HCT116 (cell line): ENCODE results near the gene ERN1. TPM values are rescaled to one million over a fixed set of nuclear protein-coding genes. Genes with fewer than 3 reads are reported as not detected.

Source experiments
- ATAC-seq: fragments of 200-7000 bp; cut with Tn5 transposase; 2 replicates; pipeline ENCODE4 v1.9.1; 2020; ENCODE audit warnings: mild to moderate bottlenecking, moderate library complexity
- BruUV-seq: library from RNA; stranded (reverse); fragments of 400-500 nt; replicated peaks from 2 replicates; lab custom pipeline; 2021; lab: Mats Ljungman, UMichigan
- CTCF ChIA-PET: fragments of 300-600 bp; sonication (Branson Sonifier 250); formaldehyde crosslinking; loops from one replicate; lab custom pipeline; 2021; ENCODE audit warnings: antibody characterized with exemption; lab: Charles Lee
- POLR2A ChIA-PET: fragments of 300-600, 350-600 bp; sonication (Branson Sonifier 250); formaldehyde crosslinking; loops from one replicate; lab custom pipeline; 2021; ENCODE audit warnings: antibody characterized with exemption; lab: Charles Lee
- RAD21 ChIA-PET, 2 experiments: fragments of 300-600 bp; sonication (Branson Sonifier 250); formaldehyde crosslinking; loops; one replicate each; lab custom pipeline; 2023; ENCODE audit warnings: low total read pairs in 2 of 2; ENCODE audit not compliant: uncharacterized antibody in 2 of 2, unreplicated experiment in 2 of 2, low non-redundant PET in 1 of 2; lab: Charles Lee
- DNase-seq: peaks from one replicate; pipeline ENCODE4 v3.0.0-alpha.2; 2010; ENCODE audit warnings: low read depth, low spot score
- H2AFZ ChIP-seq: fragments of 200-600 bp; shearing (Covaris generic), sonication (generic); 2 replicates; pipeline ENCODE4 v1.6.1; 2017; ENCODE audit warnings: low read depth, mixed run types, mixed read lengths, antibody characterized with exemption, low read length; ENCODE audit not compliant: poor library complexity, severe bottlenecking
- H3K27ac ChIP-seq: 2 replicates; pipeline ENCODE4 v1.5.1; 2012; ENCODE audit warnings: low read depth, low read length
- H3K27me3 ChIP-seq: fragments of 200-600 bp; sonication (generic); 2 replicates; pipeline ENCODE4 v1.6.1; 2016; ENCODE audit warnings: mixed run types, low read length, mixed read lengths; ENCODE audit not compliant: insufficient read depth
- H3K36me3 ChIP-seq, 2 experiments: fragments of 200-500 bp in 1 of 2; fragments of 200-600 bp in 1 of 2; sonication (Bioruptor generic) in 1 of 2; sonication (generic) in 1 of 2; 2 replicates each; pipeline versions ENCODE4 v1.5.1 to v1.6.1; 2014 to 2016; ENCODE audit warnings: low read length in 2 of 2, inconsistent platforms in 1 of 2, mixed read lengths in 1 of 2, mixed run types in 1 of 2; ENCODE audit not compliant: insufficient read depth in 2 of 2, control insufficient read depth in 1 of 2
- H3K4me1 ChIP-seq, 2 experiments: fragments of 200-600 bp in 1 of 2; sonication (generic) in 1 of 2; 2 replicates each; pipeline versions ENCODE4 v1.5.1 to v1.6.1; 2012 to 2017; ENCODE audit warnings: low read length in 2 of 2, inconsistent platforms in 1 of 2, mild to moderate bottlenecking in 1 of 2, mixed read lengths in 1 of 2, mixed run types in 1 of 2, moderate library complexity in 1 of 2; ENCODE audit not compliant: insufficient read depth in 2 of 2, control insufficient read depth in 1 of 2
- H3K4me2 ChIP-seq: fragments of 200-600 bp; sonication (generic); 2 replicates; pipeline ENCODE4 v1.6.1; 2017; ENCODE audit warnings: mixed run types, low read length, mixed read lengths
- H3K4me3 ChIP-seq, 2 experiments: fragments of 200-600 bp in 1 of 2; sonication (generic) in 1 of 2; replicated peaks in 1 of 2; 2 replicates each; pipeline ENCODE4 v1.5.1; 2011 to 2016; ENCODE audit warnings: low read length in 2 of 2, control low read depth in 1 of 2, low read depth in 1 of 2, mild to moderate bottlenecking in 1 of 2, mixed read lengths in 1 of 2, mixed run types in 1 of 2
- H3K79me2 ChIP-seq: fragments of 200-600 bp; sonication (generic); 2 replicates; pipeline ENCODE4 v1.6.1; 2017; ENCODE audit warnings: mild to moderate bottlenecking, mixed run types, low read length, moderate library complexity, mixed read lengths; ENCODE audit not compliant: insufficient read depth
- H3K9ac ChIP-seq: fragments of 200-600 bp; sonication (generic); 2 replicates; pipeline ENCODE4 v1.6.1; 2016; ENCODE audit warnings: low read length, mixed read lengths
- H3K9me2 ChIP-seq: fragments of 200-600 bp; sonication (generic), shearing (Covaris generic); 2 replicates; pipeline ENCODE4 v1.6.1; 2017; ENCODE audit warnings: mixed run types, mild to moderate bottlenecking, moderate library complexity; ENCODE audit not compliant: insufficient read depth
- H3K9me3 ChIP-seq, 2 experiments: fragments of 200-500 bp in 1 of 2; fragments of 200-600 bp in 1 of 2; sonication (Bioruptor generic) in 1 of 2; sonication (generic) in 1 of 2; 2 replicates each; pipeline ENCODE4 v1.6.1; 2014 to 2017; ENCODE audit warnings: low read length in 2 of 2, mixed read lengths in 2 of 2, inconsistent platforms in 1 of 2, low read depth in 1 of 2, mild to moderate bottlenecking in 1 of 2, mixed run types in 1 of 2, moderate library complexity in 1 of 2; ENCODE audit not compliant: control insufficient read depth in 1 of 2, insufficient read depth in 1 of 2
- H4K20me1 ChIP-seq: fragments of 200-600 bp; sonication (generic), shearing (Covaris generic); 2 replicates; pipeline ENCODE4 v1.6.1; 2017; ENCODE audit warnings: mixed run types, mild to moderate bottlenecking, moderate library complexity; ENCODE audit not compliant: insufficient read depth
- ATF3 ChIP-seq: IDR thresholded peaks from 2 replicates; pipeline ENCODE4 v1.6.1; 2012
- CBX3 ChIP-seq: IDR thresholded peaks from 2 replicates; pipeline ENCODE4 v1.6.1; 2012; ENCODE audit warnings: low read depth
- ELF1 ChIP-seq: IDR thresholded peaks from 2 replicates; pipeline ENCODE4 v1.6.1; 2012; ENCODE audit warnings: low read depth, borderline replicate concordance
- FOSL1 ChIP-seq: IDR thresholded peaks from 2 replicates; pipeline ENCODE4 v1.6.1; 2012; ENCODE audit warnings: low read depth
- JUND ChIP-seq: IDR thresholded peaks from 2 replicates; pipeline ENCODE4 v1.6.1; 2012
- POLR2AphosphoS5 ChIP-seq: IDR thresholded peaks from 2 replicates; pipeline ENCODE4 v1.6.1; 2011; ENCODE audit warnings: mild to moderate bottlenecking, low read depth, low read length, moderate library complexity
- RAD21 ChIP-seq: IDR thresholded peaks from 2 replicates; pipeline ENCODE4 v1.6.1; 2012; ENCODE audit warnings: low read depth, mild to moderate bottlenecking
- SIN3A ChIP-seq: IDR thresholded peaks from 2 replicates; pipeline ENCODE4 v1.6.1; 2012; ENCODE audit warnings: low read depth
- SRF ChIP-seq: IDR thresholded peaks from 2 replicates; pipeline ENCODE4 v1.6.1; 2012; ENCODE audit warnings: low read depth
- YY1 ChIP-seq: IDR thresholded peaks from 2 replicates; pipeline ENCODE4 v1.6.1; 2011; ENCODE audit warnings: low read length, low read depth, moderate library complexity, mild to moderate bottlenecking; ENCODE audit not compliant: insufficient replicate concordance; ENCODE audit errors: extremely low read depth
- ZBTB33 ChIP-seq: IDR thresholded peaks from 2 replicates; pipeline ENCODE4 v1.6.1; 2011; ENCODE audit warnings: mild to moderate bottlenecking, low read length, moderate library complexity; ENCODE audit not compliant: insufficient replicate concordance; ENCODE audit errors: extremely low read depth
- ZFX ChIP-seq: fragments of 450-650 bp; IDR thresholded peaks from 2 replicates; pipeline ENCODE4 v1.6.1; 2017
- ZNF274 ChIP-seq: fragments of 200-500 bp; sonication (Bioruptor generic); IDR thresholded peaks from 2 replicates; pipeline ENCODE4 v1.6.1; 2014; ENCODE audit warnings: mild to moderate bottlenecking, low read depth, low read length, inconsistent platforms
- intact Hi-C: fragments of 100-400 bp; cut with micrococcal nuclease; formaldehyde crosslinking; loops from 2 replicates; pipeline ENCODE4 v1.10.0; 2022
- total RNA-seq: library from RNA; stranded (reverse); gene quantifications from one replicate; pipeline ENCODE4 v1.2.1, GENCODE V29; 2021; ENCODE audit not compliant: unreplicated experiment
- TF ChIP-seq, protein P1 (sequence below): IDR thresholded peaks from 2 replicates; pipeline ENCODE4 v1.6.1; 2012
- TF ChIP-seq, protein P2 (sequence below), 3 experiments: fragments of 200-600 bp in 1 of 3; sonication (generic) in 1 of 3; IDR thresholded peaks in 2 of 3; conservative IDR thresholded peaks in 1 of 3; 2 replicates each; pipeline ENCODE4 v1.5.1; 2012 to 2017; ENCODE audit warnings: low read depth in 2 of 3, low read length in 2 of 3, antibody characterized with exemption in 1 of 3, borderline replicate concordance in 1 of 3, control low read depth in 1 of 3, mild to moderate bottlenecking in 1 of 3, mixed read lengths in 1 of 3, mixed run types in 1 of 3, moderate library complexity in 1 of 3; ENCODE audit not compliant: insufficient read depth in 1 of 3

Gene ERN1
- total RNA-seq, 1 experiment from 2014 or later: 28.2 TPM

DNA sequence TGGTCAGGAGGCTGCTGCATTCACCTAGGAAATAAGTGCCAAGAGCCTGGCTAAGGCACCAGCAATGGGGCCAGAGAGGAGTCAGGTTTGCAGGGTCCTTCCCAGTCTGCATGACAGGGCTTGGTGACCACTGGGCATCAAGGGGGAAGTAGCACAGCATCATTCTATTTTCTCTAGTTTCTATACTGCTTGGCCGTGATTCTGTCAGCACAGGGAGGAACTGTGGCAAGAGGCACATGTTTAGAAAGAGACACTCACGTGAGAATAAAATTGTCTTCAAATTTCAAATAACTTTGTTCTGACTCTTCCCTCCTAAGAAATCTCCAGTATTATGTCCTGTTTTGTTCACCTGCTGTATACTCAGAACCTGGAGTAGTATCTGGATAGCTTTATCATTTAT, 37.8 kb downstream of the ERN1 start:
- Histone ChIP-seq H3K9me2 (no peaks in the 10 kb centered on the region), H4K20me1 (no peaks in the 10 kb centered on the region), H3K4me3 (no peak overlapping the region), H3K4me2 (no peak overlapping the region), H3K9me3 (no peaks in the 10 kb centered on the region), H3K9ac (no peak overlapping the region), H3K36me3 (peaks cover 0 to 3% of the 10 kb centered on the region in 2 experiments; a peak in 1 of 4 replicates), H3K79me2 (no peaks in the 10 kb centered on the region), H3K27ac (no peak overlapping the region), H2AFZ (no peak overlapping the region), H3K4me1 (peaks cover 14 to 33% of the 10 kb centered on the region in 2 experiments), H3K27me3 (no peaks in the 10 kb centered on the region)
- POLR2A ChIA-PET: interaction anchor here (1.3 kb wide), 1 partner anchor 10 kb away, joined by 4 read pairs; no protein-coding TSS in a partner anchor
- DNase-seq: no peak
- RAD21 ChIA-PET: no interaction called here
- CTCF ChIA-PET: no interaction called here
- TF ChIP-seq ZFX: no peak
- no peak for TF ChIP-seq CBX3
- no peak for TF ChIP-seq ZBTB33
- TF ChIP-seq ELF1: no peak
- TF ChIP-seq ATF3: no peak
- TF ChIP-seq SIN3A: no peak
- TF ChIP-seq SRF: no peak
- TF ChIP-seq JUND: no peak
- no peak for TF ChIP-seq ZNF274
- no peak for TF ChIP-seq POLR2AphosphoS5
- TF ChIP-seq FOSL1: no peak
- TF ChIP-seq, protein P1, sequence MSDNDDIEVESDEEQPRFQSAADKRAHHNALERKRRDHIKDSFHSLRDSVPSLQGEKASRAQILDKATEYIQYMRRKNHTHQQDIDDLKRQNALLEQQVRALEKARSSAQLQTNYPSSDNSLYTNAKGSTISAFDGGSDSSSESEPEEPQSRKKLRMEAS: no peak
- no peak for TF ChIP-seq YY1
- TF ChIP-seq, protein P2, sequence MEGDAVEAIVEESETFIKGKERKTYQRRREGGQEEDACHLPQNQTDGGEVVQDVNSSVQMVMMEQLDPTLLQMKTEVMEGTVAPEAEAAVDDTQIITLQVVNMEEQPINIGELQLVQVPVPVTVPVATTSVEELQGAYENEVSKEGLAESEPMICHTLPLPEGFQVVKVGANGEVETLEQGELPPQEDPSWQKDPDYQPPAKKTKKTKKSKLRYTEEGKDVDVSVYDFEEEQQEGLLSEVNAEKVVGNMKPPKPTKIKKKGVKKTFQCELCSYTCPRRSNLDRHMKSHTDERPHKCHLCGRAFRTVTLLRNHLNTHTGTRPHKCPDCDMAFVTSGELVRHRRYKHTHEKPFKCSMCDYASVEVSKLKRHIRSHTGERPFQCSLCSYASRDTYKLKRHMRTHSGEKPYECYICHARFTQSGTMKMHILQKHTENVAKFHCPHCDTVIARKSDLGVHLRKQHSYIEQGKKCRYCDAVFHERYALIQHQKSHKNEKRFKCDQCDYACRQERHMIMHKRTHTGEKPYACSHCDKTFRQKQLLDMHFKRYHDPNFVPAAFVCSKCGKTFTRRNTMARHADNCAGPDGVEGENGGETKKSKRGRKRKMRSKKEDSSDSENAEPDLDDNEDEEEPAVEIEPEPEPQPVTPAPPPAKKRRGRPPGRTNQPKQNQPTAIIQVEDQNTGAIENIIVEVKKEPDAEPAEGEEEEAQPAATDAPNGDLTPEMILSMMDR (IDR thresholded peaks at IDR 0.05 in 2 of 3, conservative IDR thresholded peaks at IDR 0.05 in 1 of 3; ENCODE audit: borderline replicate concordance in 1 of 3, insufficient read depth in 1 of 3, low read depth in 2 of 3, low read length in 2 of 3): no peak
- no peak for TF ChIP-seq RAD21
- BruUV-seq: no TSS peak
- ATAC-seq: no peak
- intact Hi-C loops: no loop called here
